HepG2 (cell line): ENCODE results near the gene RPLP2. TPM values are rescaled to one million over a fixed set of nuclear protein-coding genes. Genes with fewer than 3 reads are reported as not detected.
A peak's percentile ranks its signal among the peaks of the same experiment; 100 is the strongest.

Experiments used
- ARNT ChIP-seq: fragments of 450-650 bp; IDR thresholded peaks from 2 replicates; pipeline ENCODE4 v1.6.1; 2017
- CREBL2 ChIP-seq: sonication (generic); formaldehyde crosslinking; IDR thresholded peaks from 2 replicates; pipeline ENCODE4 v1.8.1; 2023; ENCODE audit warnings: missing genetic modification reagents, mild to moderate bottlenecking, borderline replicate concordance
- GABPB1 ChIP-seq: IDR thresholded peaks from 2 replicates; pipeline ENCODE4 v1.6.1; 2016; ENCODE audit warnings: mild to moderate bottlenecking, missing genetic modification reagents, moderate library complexity, missing compliant biosample characterization
- NPAS2 ChIP-seq: sonication (generic); formaldehyde crosslinking; IDR thresholded peaks from 2 replicates; pipeline ENCODE4 v1.8.0; 2022; ENCODE audit warnings: mild to moderate bottlenecking, missing genetic modification reagents, borderline replicate concordance
- PBX2 ChIP-seq: IDR thresholded peaks from 2 replicates; pipeline ENCODE4 v1.6.1; 2016; ENCODE audit warnings: control low read depth
- PHF21A ChIP-seq: sonication (generic); formaldehyde crosslinking; IDR thresholded peaks from 2 replicates; pipeline ENCODE4 v1.5.0; 2020; ENCODE audit warnings: mild to moderate bottlenecking, missing genetic modification reagents
- RBFOX2 ChIP-seq: fragments of 200-400 bp; formaldehyde crosslinking; IDR thresholded peaks from 2 replicates; pipeline ENCODE4 v1.6.1; 2017; ENCODE audit warnings: low read depth, mild to moderate bottlenecking, low read length
- RELA ChIP-seq: sonication (generic); formaldehyde crosslinking; IDR thresholded peaks from 2 replicates; pipeline ENCODE4 v1.4.0; 2020; ENCODE audit warnings: missing genetic modification reagents
- TEAD3 ChIP-seq: optimal IDR thresholded peaks from 2 replicates; pipeline ENCODE3; 2016; ENCODE audit warnings: borderline replicate concordance
- ZBTB42 ChIP-seq: sonication (generic); formaldehyde crosslinking; IDR thresholded peaks from 2 replicates; pipeline ENCODE4 v1.5.0; 2020; ENCODE audit warnings: mild to moderate bottlenecking, missing genetic modification reagents
- ZKSCAN8 ChIP-seq: IDR thresholded peaks from 2 replicates; pipeline ENCODE4 v1.6.1; 2016; ENCODE audit warnings: borderline replicate concordance, missing genetic modification reagents, missing compliant biosample characterization
- ZNF142 ChIP-seq: sonication (generic); formaldehyde crosslinking; IDR thresholded peaks from 2 replicates; pipeline ENCODE4 v1.4.0; 2020; ENCODE audit warnings: missing genetic modification reagents
- ZNF275 ChIP-seq: sonication (generic); formaldehyde crosslinking; IDR thresholded peaks from 2 replicates; pipeline ENCODE4 v1.8.0; 2022; ENCODE audit warnings: missing genetic modification reagents, mild to moderate bottlenecking, inconsistent platforms, borderline replicate concordance
- ZNF503 ChIP-seq: sonication (generic); formaldehyde crosslinking; IDR thresholded peaks from 2 replicates; pipeline ENCODE4 v1.4.0; 2020; ENCODE audit warnings: missing genetic modification reagents
- ZNF572 ChIP-seq: sonication (generic); formaldehyde crosslinking; IDR thresholded peaks from 2 replicates; pipeline ENCODE4 v1.5.1; 2020; ENCODE audit warnings: mild to moderate bottlenecking, missing genetic modification reagents
- ZNF607 ChIP-seq: sonication (generic); formaldehyde crosslinking; IDR thresholded peaks from 2 replicates; pipeline ENCODE4 v1.5.1; 2020; ENCODE audit warnings: missing genetic modification reagents, mild to moderate bottlenecking, borderline replicate concordance
- ZNF7 ChIP-seq: IDR thresholded peaks from 2 replicates; pipeline ENCODE4 v1.6.1; 2016; ENCODE audit warnings: missing biosample characterization, missing genetic modification reagents
- ZNF720 ChIP-seq: sonication (generic); formaldehyde crosslinking; IDR thresholded peaks from 2 replicates; pipeline ENCODE4 v1.4.0; 2020; ENCODE audit warnings: missing genetic modification reagents
- polyA plus RNA-seq, 8 experiments: library from polyadenylated mRNA; depleted of rRNA in 3 of 8; stranded (reverse) in 7 of 8; unstranded in 1 of 8; fragments of >200 nt; fragmentation: Illumina TruSeq in 4 of 8; extraction: Trizol in 4 of 8; gene quantifications; 2 replicates each; pipeline versions ENCODE4 v1.2.1 to v1.2.3, GENCODE V29; 2011 to 2016; ENCODE audit warnings: low read depth in 4 of 8, missing spikeins in 1 of 8, mixed read lengths in 1 of 8; ENCODE audit not compliant: insufficient read depth in 1 of 8
- total RNA-seq, 5 experiments: library from RNA; depleted of rRNA; stranded (reverse); fragments of >200 nt; fragmentation: Illumina TruSeq; extraction: Trizol; gene quantifications; 2 replicates each; pipeline ENCODE4 v1.2.3, GENCODE V29; 2016; ENCODE audit warnings: low read depth in 1 of 5

RPLP2 gene
- total and polyA plus RNA-seq, 2 of the 13 experiments (the other 11 are each of a cell fraction or from before 2014, with no cell fraction given) = 978 to 2,106 TPM

- TF ChIP-seq ZNF503 (CRISPR knock-in tag) (no peak), ZNF275 (no peak; the same call in 1 of the 2 replicates), ZKSCAN8 (CRISPR knock-in tag) (no peak), GABPB1 (CRISPR knock-in tag) (peak; percentile 32; the same call in 1 of the 2 replicates), CREBL2 (CRISPR knock-in tag) (0 out of 2 replicates have a peak, but pooled peaks have one; percentile 61), ZNF720 (CRISPR knock-in tag) (no peak), ZNF142 (CRISPR knock-in tag) (no peak), ZNF572 (CRISPR knock-in tag) (0 out of 2 replicates have a peak, but pooled peaks have one; percentile 23), NPAS2 (CRISPR knock-in tag) (no peak), RELA (CRISPR knock-in tag) (no peak), ARNT (no peak), RBFOX2 (no peak; the same call in 1 of the 2 replicates), PHF21A (CRISPR knock-in tag) (0 out of 2 replicates have a peak, but pooled peaks have one; percentile 15), PBX2 (no peak), ZNF607 (CRISPR knock-in tag) (peak; percentile 3; the same call in 1 of the 2 replicates), TEAD3 (CRISPR knock-in tag) (no peak), ZBTB42 (CRISPR knock-in tag) (no peak), ZNF7 (no peak)
These were observed 33.0 kb upstream of the RPLP2 start (continued) for GRCh38 chr11:776561-777287.
